Hepatocyte (in vitro differentiated cells): ENCODE results near the gene HELB. TPM values are rescaled to one million over a fixed set of nuclear protein-coding genes. Genes with fewer than 3 reads are reported as not detected.

Source experiments
- DNase-seq: peaks from one replicate; pipeline ENCODE4 v3.0.0-alpha.2; 2016; ENCODE audit warnings: low spot score
- H2AFZ ChIP-seq: fragments of 200-600 bp; sonication (generic); 2 replicates; pipeline ENCODE4 v1.6.0; 2016; ENCODE audit warnings: antibody characterized with exemption, mild to moderate bottlenecking
- H3K27ac ChIP-seq: fragments of 200-600 bp; sonication (generic); 2 replicates; pipeline ENCODE4 v1.5.1; 2016; ENCODE audit warnings: mild to moderate bottlenecking
- H3K27me3 ChIP-seq: fragments of 200-600 bp; sonication (generic); 2 replicates; pipeline ENCODE4 v1.6.1; 2016
- H3K36me3 ChIP-seq: fragments of 200-600 bp; sonication (generic); replicated peaks from 2 replicates; pipeline ENCODE4 v1.5.1; 2016; ENCODE audit warnings: low read depth; ENCODE audit not compliant: insufficient read depth
- H3K4me1 ChIP-seq: fragments of 200-600 bp; sonication (generic); 2 replicates; pipeline ENCODE4 v1.5.1; 2016; ENCODE audit warnings: mild to moderate bottlenecking, moderate library complexity; ENCODE audit not compliant: insufficient read depth
- H3K4me2 ChIP-seq: fragments of 200-600 bp; sonication (generic); 2 replicates; pipeline ENCODE4 v1.6.0; 2016
- H3K4me3 ChIP-seq: fragments of 200-600 bp; sonication (generic); 2 replicates; pipeline ENCODE4 v1.5.1; 2016; ENCODE audit warnings: mild to moderate bottlenecking
- H3K79me2 ChIP-seq: fragments of 200-600 bp; sonication (generic); 2 replicates; pipeline ENCODE4 v1.6.0; 2017; ENCODE audit warnings: mild to moderate bottlenecking
- H3K9me2 ChIP-seq: fragments of 200-600 bp; sonication (generic); replicated peaks from 2 replicates; pipeline ENCODE4 v1.6.0; 2017; ENCODE audit warnings: mild to moderate bottlenecking; ENCODE audit not compliant: insufficient read depth
- H3K9me3 ChIP-seq: fragments of 200-600 bp; sonication (generic); 2 replicates; pipeline ENCODE4 v1.5.1; 2016; ENCODE audit warnings: low read depth, mild to moderate bottlenecking
- H4K20me1 ChIP-seq: fragments of 200-600 bp; sonication (generic); 2 replicates; pipeline ENCODE4 v1.6.0; 2016; ENCODE audit warnings: mild to moderate bottlenecking; ENCODE audit not compliant: insufficient read depth, poor library complexity, severe bottlenecking
- EZH2 ChIP-seq: fragments of 200-600 bp; sonication (generic); IDR thresholded peaks from 2 replicates; pipeline ENCODE4 v1.6.1; 2016; ENCODE audit warnings: antibody characterized with exemption, mild to moderate bottlenecking, borderline replicate concordance
- EZH2phosphoT487 ChIP-seq: fragments of 200-600 bp; sonication (generic); IDR thresholded peaks from one replicate; pipeline ENCODE4 v1.6.1; 2018; ENCODE audit warnings: antibody characterized with exemption, mild to moderate bottlenecking, low read depth, moderate library complexity; ENCODE audit not compliant: unreplicated experiment, severe bottlenecking
- whole genome bisulfite sequencing: methylation state at CpG from one replicate; pipeline ENCODE4 v1.1.6; 2016; ENCODE audit warnings: low lambda C conversion rate; ENCODE audit errors: missing lambda C conversion rate; 5-methylcytosine and 5-hydroxymethylcytosine counted together
- polyA plus RNA-seq: library from polyadenylated mRNA; unstranded; fragments of >200 nt; fragmentation: Nextera tagmentation; extraction: Ambion mirVana; gene quantifications from 2 replicates; pipeline ENCODE4 v1.2.1, GENCODE V29; 2016
- total RNA-seq: library from RNA; depleted of rRNA; stranded (reverse); fragments of >200 nt; gene quantifications from 2 replicates; pipeline ENCODE4 v1.2.3, GENCODE V29; 2014
- TF ChIP-seq, protein P1 (sequence below): fragments of 200-600 bp; sonication (generic); IDR thresholded peaks from 2 replicates; pipeline ENCODE4 v1.5.1; 2016; ENCODE audit warnings: antibody characterized with exemption, mild to moderate bottlenecking; ENCODE audit not compliant: poor library complexity

Gene HELB
- total and polyA plus RNA-seq, 2 experiments from 2014 or later, result 1.5 to 4.6 TPM

DNA sequence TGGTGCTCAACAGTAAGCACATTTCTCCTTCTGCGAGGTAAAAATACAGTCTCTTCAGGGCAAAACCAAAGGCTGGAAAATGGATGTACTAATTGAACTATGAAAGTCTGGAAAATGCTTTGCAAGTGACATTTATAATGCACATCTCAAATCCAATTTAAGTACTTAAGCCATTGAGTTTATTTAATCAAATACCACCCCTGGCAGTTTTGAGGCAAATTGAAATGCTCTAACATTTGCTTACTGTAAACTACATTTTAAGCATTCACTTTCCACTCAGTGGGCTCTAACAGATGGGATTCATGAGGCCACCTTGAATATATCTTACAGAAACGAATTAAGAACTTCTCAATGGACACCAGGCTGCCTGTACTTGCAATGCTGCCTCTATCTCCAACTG is 69.7 kb downstream of the HELB start:
- Histone ChIP-seq H2AFZ (no peak overlapping the region), H3K9me3 (no peaks in the 10 kb centered on the region), H4K20me1 (no peaks in the 10 kb centered on the region), H3K79me2 (no peaks in the 10 kb centered on the region), H3K9me2 (no peaks in the 10 kb centered on the region), H3K4me2 (no peak overlapping the region), H3K36me3 (no peaks in the 10 kb centered on the region), H3K27ac (no peak overlapping the region), H3K4me3 (no peak overlapping the region), H3K27me3 (no peaks in the 10 kb centered on the region), H3K4me1 (no peaks in the 10 kb centered on the region)
- WGBS, result 54% methylated on average over 2 of the region's 2 CpGs
- TF ChIP-seq EZH2 (no peak), EZH2phosphoT487 (no peak)
- TF ChIP-seq, protein P1, sequence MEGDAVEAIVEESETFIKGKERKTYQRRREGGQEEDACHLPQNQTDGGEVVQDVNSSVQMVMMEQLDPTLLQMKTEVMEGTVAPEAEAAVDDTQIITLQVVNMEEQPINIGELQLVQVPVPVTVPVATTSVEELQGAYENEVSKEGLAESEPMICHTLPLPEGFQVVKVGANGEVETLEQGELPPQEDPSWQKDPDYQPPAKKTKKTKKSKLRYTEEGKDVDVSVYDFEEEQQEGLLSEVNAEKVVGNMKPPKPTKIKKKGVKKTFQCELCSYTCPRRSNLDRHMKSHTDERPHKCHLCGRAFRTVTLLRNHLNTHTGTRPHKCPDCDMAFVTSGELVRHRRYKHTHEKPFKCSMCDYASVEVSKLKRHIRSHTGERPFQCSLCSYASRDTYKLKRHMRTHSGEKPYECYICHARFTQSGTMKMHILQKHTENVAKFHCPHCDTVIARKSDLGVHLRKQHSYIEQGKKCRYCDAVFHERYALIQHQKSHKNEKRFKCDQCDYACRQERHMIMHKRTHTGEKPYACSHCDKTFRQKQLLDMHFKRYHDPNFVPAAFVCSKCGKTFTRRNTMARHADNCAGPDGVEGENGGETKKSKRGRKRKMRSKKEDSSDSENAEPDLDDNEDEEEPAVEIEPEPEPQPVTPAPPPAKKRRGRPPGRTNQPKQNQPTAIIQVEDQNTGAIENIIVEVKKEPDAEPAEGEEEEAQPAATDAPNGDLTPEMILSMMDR, result no peak
- DNase-seq, result no peak

DNA sequence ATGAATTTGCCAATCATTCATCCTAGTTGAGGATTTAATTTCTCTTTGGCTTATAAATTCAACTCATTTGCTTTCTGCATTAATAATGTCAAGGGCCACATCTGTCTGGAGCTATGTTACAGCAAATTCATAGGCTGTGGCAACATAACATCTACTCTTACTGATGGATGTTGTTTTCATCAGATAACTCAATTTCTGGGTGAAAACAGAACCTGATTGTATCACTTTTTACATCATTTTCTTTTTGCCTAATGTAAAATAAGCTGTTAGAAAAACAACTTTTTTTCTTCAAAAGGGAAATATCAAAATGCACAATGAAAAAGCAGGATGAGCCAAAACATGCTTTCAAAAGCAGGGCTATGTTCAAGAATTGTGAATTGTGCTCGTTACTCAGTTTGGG is 73.3 kb downstream of the HELB start:
- WGBS, result 93% methylated on average over 1 of the region's 1 CpG
- Histone ChIP-seq H3K27ac (no peak overlapping the region), H3K9me3 (no peaks in the 10 kb centered on the region), H2AFZ (no peak overlapping the region), H3K4me2 (no peak overlapping the region), H4K20me1 (no peaks in the 10 kb centered on the region), H3K4me1 (no peaks in the 10 kb centered on the region), H3K36me3 (no peaks in the 10 kb centered on the region), H3K79me2 (no peaks in the 10 kb centered on the region), H3K9me2 (no peaks in the 10 kb centered on the region), H3K4me3 (no peak overlapping the region), H3K27me3 (no peaks in the 10 kb centered on the region)
- DNase-seq, result no peak
- no peak for TF ChIP-seq EZH2phosphoT487
- TF ChIP-seq, protein P1, result no peak

DNA sequence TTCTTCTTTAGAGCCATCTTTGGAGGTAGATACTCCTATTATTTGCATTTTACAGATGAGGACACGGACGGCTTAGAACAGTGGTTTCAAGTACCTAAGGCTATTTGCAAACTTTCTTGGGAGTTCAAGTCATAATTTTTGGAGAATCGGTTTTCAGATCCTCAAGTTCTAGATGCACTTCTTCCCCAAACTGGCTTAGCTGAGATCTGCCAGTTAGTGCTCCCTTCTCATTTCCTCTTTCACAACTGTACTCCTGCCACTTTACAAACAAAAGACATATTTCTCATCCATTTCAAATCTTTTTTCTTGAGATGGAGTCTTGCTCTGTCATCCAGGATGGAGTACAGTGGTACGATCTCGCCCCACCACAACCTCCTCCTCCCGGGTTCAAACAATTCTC is 77.3 kb downstream of the HELB start:
- Histone ChIP-seq H3K4me3 (no peak overlapping the region), H3K27me3 (no peaks in the 10 kb centered on the region), H3K9me3 (no peaks in the 10 kb centered on the region), H3K36me3 (no peaks in the 10 kb centered on the region), H4K20me1 (no peaks in the 10 kb centered on the region), H3K4me1 (no peaks in the 10 kb centered on the region), H3K79me2 (no peaks in the 10 kb centered on the region), H3K27ac (no peak overlapping the region), H3K4me2 (no peak overlapping the region), H2AFZ (no peak overlapping the region), H3K9me2 (no peaks in the 10 kb centered on the region)
- no peak for TF ChIP-seq EZH2phosphoT487
- TF ChIP-seq, protein P1, result no peak
- TF ChIP-seq EZH2, result no peak
- no peak for DNase-seq
- WGBS, result 98% methylated on average over 6 of the region's 6 CpGs
